Gastroesophageal sphincter (tissue), 4 donors: ENCODE data around the gene ANXA2. TPM values are rescaled to one million over a fixed set of nuclear protein-coding genes. Genes with fewer than 3 reads are reported as not detected.
A peak's percentile ranks its signal among the peaks of the same experiment; 100 is the strongest.

ENCODE experiments used
- ATAC-seq: fragments of 150-250 bp; one replicate; pipeline ENCODE4 v1.9.1; 2016; ENCODE audit warnings: mild to moderate bottlenecking, moderate library complexity
- H3K27ac ChIP-seq, 4 donors: fragments of 200-600 bp; sonication (generic) in 3 of 4; 1 replicate in 3 of 4; 2 replicates in 1 of 4; pipeline ENCODE4 v1.5.1; 2016 to 2019
- H3K27me3 ChIP-seq: fragments of 200-600 bp; sonication (generic); one replicate; pipeline ENCODE4 v1.5.1; 2019
- H3K36me3 ChIP-seq, 2 donors: fragments of 200-600 bp; sonication (generic); one replicate each; pipeline ENCODE4 v1.5.1; 2019; ENCODE audit warnings: control low read depth in 1 of 2
- H3K4me1 ChIP-seq, 3 donors: fragments of 200-600 bp; sonication (generic); 1 replicate in 2 of 3; 2 replicates in 1 of 3; pipeline ENCODE4 v1.5.1; 2016 to 2019; ENCODE audit warnings: control low read depth in 2 of 3
- H3K4me3 ChIP-seq, 2 donors: fragments of 200-600 bp; sonication (generic); one replicate each; pipeline ENCODE4 v1.5.1; 2019; ENCODE audit warnings: mild to moderate bottlenecking in 1 of 2, moderate library complexity in 1 of 2
- H3K9me3 ChIP-seq, 3 donors: fragments of 200-600 bp; sonication (generic); one replicate each; pipeline ENCODE4 v1.5.1; 2017 to 2019; ENCODE audit warnings: control low read depth in 2 of 3
- CTCF ChIP-seq, 4 experiments: fragments of 200-600 bp in 2 of 4; fragments of 450-650 bp in 2 of 4; sonication (generic) in 1 of 4; IDR thresholded peaks; one replicate each; pipeline ENCODE4 v1.5.1; 2017 to 2019; ENCODE audit warnings: antibody characterized with exemption in 4 of 4, mild to moderate bottlenecking in 2 of 4, moderate library complexity in 2 of 4
- EP300 ChIP-seq: sonication (generic); formaldehyde crosslinking; IDR thresholded peaks from one replicate; pipeline ENCODE4 v1.6.1; 2017; ENCODE audit warnings: antibody characterized with exemption, mild to moderate bottlenecking
- POLR2A ChIP-seq, 2 donors: fragments of 450-650 bp; IDR thresholded peaks; one replicate each; pipeline ENCODE4 v1.6.1; 2017; ENCODE audit warnings: antibody characterized with exemption in 2 of 2, mild to moderate bottlenecking in 2 of 2, moderate library complexity in 1 of 2
- POLR2AphosphoS5 ChIP-seq: sonication (generic); formaldehyde crosslinking; IDR thresholded peaks from one replicate; pipeline ENCODE4 v1.6.1; 2017; ENCODE audit warnings: antibody characterized with exemption
- WGBS, 2 donors: methylation state at CpG; one replicate each; pipeline ENCODE4 v1.1.5; 2018; ENCODE audit warnings: low coverage in 1 of 2; 5-methylcytosine and 5-hydroxymethylcytosine counted together
- total RNA-seq, 4 donors: library from RNA; depleted of rRNA; stranded (reverse); fragments of >200 nt; gene quantifications; one replicate each; pipeline ENCODE4 v1.1.0, GENCODE V29; 2016

ANXA2 gene
- total RNA-seq, 4 donors from 2014 or later = 301 to 793 (median 570) TPM

GRCh38 chr15:60441331-60441730, 43.5 kb upstream of the ANXA2 start:
- peaks cover 0 to 6% (median 0%) of the 10 kb centered on the region in 3 donors for H3K4me1 ChIP-seq
- TF ChIP-seq EP300 (no peak), POLR2AphosphoS5 (no peak), POLR2A (IDR thresholded peaks at IDR 0.05) (no peak), CTCF (IDR thresholded peaks at IDR 0.05) (no peak)
- WGBS, 2 donors = 78 to 85% methylated on average over 1 of the region's 1 CpG

GRCh38 chr15:60438646-60439045, 40.9 kb upstream of the ANXA2 start:
- Histone ChIP-seq H3K27ac (no peak overlapping the region), H3K4me1 (peaks cover 0 to under 1% (median 0%) of the 10 kb centered on the region in 3 donors), H3K27me3 (no peaks in the 10 kb centered on the region), H3K9me3 (no peaks in the 10 kb centered on the region), H3K36me3 (peaks cover 0 to 70% of the 10 kb centered on the region in 2 donors), H3K4me3 (no peak overlapping the region)
- TF ChIP-seq POLR2A (IDR thresholded peaks at IDR 0.05) (no peak), POLR2AphosphoS5 (no peak), CTCF (IDR thresholded peaks at IDR 0.05) (no peak), EP300 (no peak)
- WGBS, 2 donors = 100% methylated on average over 1 of the region's 1 CpG
- no peak for ATAC-seq

More at GRCh38 chr15:60441331-60441730, 43.5 kb upstream of the ANXA2 start:
- no peak for ATAC-seq
- H3K27me3 ChIP-seq = no peaks in the 10 kb centered on the region
- no peak overlapping the region for H3K4me3 ChIP-seq
- no peaks in the 10 kb centered on the region for H3K9me3 ChIP-seq
- H3K27ac ChIP-seq = no peak overlapping the region
- peaks cover 0 to 50% of the 10 kb centered on the region in 2 donors for H3K36me3 ChIP-seq

GRCh38 chr15:60428935-60429334, 31.1 kb upstream of the ANXA2 start:
- ATAC-seq = no peak
- TF ChIP-seq POLR2A (IDR thresholded peaks at IDR 0.05) (no peak), POLR2AphosphoS5 (no peak), CTCF (IDR thresholded peaks at IDR 0.05) (no peak), EP300 (no peak)
- WGBS, 2 donors = 90 to 93% methylated on average over 1 of the region's 1 CpG

GRCh38 chr15:60426870-60427508, 29.2 kb upstream of the ANXA2 start:
- ATAC-seq = peak; percentile 84
- Histone ChIP-seq H3K4me3 (no peak overlapping the region), H3K27me3 (no peaks in the 10 kb centered on the region), H3K27ac (peak overlapping the region; percentile 61 to 72 (median 61)), H3K36me3 (peaks cover 0 to 27% of the 10 kb centered on the region in 2 donors), H3K9me3 (no peaks in the 10 kb centered on the region), H3K4me1 (peaks cover 4 to 35% (median 10%) of the 10 kb centered on the region in 3 donors)
- 0 to 21% methylated on average over 2 of the region's 2 CpGs for WGBS, 2 donors
- no peak for TF ChIP-seq EP300
- no peak for TF ChIP-seq CTCF (IDR thresholded peaks at IDR 0.05)
- no peak for TF ChIP-seq POLR2A (IDR thresholded peaks at IDR 0.05)
- peak; percentile 64 for TF ChIP-seq POLR2AphosphoS5

More at GRCh38 chr15:60428935-60429334, 31.1 kb upstream of the ANXA2 start:
- peaks cover 0 to 36% of the 10 kb centered on the region in 2 donors for H3K36me3 ChIP-seq
- H3K4me3 ChIP-seq = no peak overlapping the region
- H3K9me3 ChIP-seq = no peaks in the 10 kb centered on the region
- H3K4me1 ChIP-seq = peaks cover 4 to 26% (median 7%) of the 10 kb centered on the region in 3 donors
- H3K27ac ChIP-seq = no peak overlapping the region
- no peaks in the 10 kb centered on the region for H3K27me3 ChIP-seq

GRCh38 chr15:60425461-60425860, 27.7 kb upstream of the ANXA2 start:
- TF ChIP-seq CTCF (IDR thresholded peaks at IDR 0.05) = no peak
- no peak overlapping the region for H3K4me3 ChIP-seq
- H3K36me3 ChIP-seq = peaks cover 0 to 16% of the 10 kb centered on the region in 2 donors
- WGBS, 2 donors = 78 to 89% methylated on average over 2 of the region's 2 CpGs
- no peak overlapping the region for H3K27ac ChIP-seq
- H3K9me3 ChIP-seq = no peaks in the 10 kb centered on the region
- H3K27me3 ChIP-seq = no peaks in the 10 kb centered on the region
- no peak for ATAC-seq
- peaks cover 4 to 35% (median 10%) of the 10 kb centered on the region in 3 donors for H3K4me1 ChIP-seq
